Ishikawa (cell line): ENCODE results near the gene MIAT.

ENCODE experiments used
- CREB1 ChIP-seq: IDR thresholded peaks from 2 replicates; pipeline ENCODE4 v1.6.1; 2012; ENCODE audit warnings: low read depth
- EP300 ChIP-seq: IDR thresholded peaks from 2 replicates; pipeline ENCODE4 v1.6.1; 2012; ENCODE audit warnings: borderline replicate concordance
- RAD21 ChIP-seq: IDR thresholded peaks from 2 replicates; pipeline ENCODE4 v1.6.1; 2012; ENCODE audit warnings: low read depth
- TAF1 ChIP-seq: IDR thresholded peaks from 2 replicates; pipeline ENCODE4 v1.6.1; 2012; ENCODE audit warnings: low read depth, mild to moderate bottlenecking
- TEAD4 ChIP-seq: IDR thresholded peaks from 2 replicates; pipeline ENCODE4 v1.6.1; 2012

DNA sequence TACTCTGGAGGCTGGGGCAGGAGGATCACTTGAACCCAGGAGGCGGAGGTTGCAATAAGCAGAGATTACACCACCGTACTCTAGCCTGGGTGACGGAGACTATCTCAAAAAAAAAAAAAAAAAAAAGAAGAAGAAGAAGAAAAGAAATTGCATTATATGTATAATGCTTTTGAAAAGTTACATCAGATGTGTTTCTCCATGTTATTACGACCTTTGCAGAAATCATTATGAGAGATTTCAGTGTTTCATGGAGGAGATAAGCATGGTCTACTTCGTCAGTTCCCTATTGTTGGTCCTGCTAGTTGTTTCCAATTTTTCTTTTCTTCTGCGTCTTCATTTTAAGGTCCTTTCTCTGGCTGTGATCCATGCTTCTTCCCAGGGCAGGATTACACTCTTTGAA, 3.0 kb downstream of the MIAT start:
- TF ChIP-seq TAF1 (no peak), EP300 (no peak), TEAD4 (no peak), RAD21 (no peak), CREB1 (no peak)
